ENCODE results near the gene PDCD2L. TPM values are rescaled to one million over a fixed set of nuclear protein-coding genes. Genes with fewer than 3 reads are reported as not detected.

The PDCD2L gene
- polyA plus RNA-seq, 1 of the 3 experiments (the other 2 are of a cell fraction) = 20.8 TPM

GRCh38 chr19:34436716-34437115 lies 32.5 kb downstream of the PDCD2L start (continued):
- TF ChIP-seq RFX5 (IDR thresholded peaks at IDR 0.05; ENCODE audit: low read length) (no peak), NRF1 (IDR thresholded peaks at IDR 0.05; ENCODE audit: low read depth, low read length) (no peak)

- Histone ChIP-seq H2AFZ (ENCODE audit: low read depth) (no peak overlapping the region), H3K4me1 (ENCODE audit: control insufficient read depth in 1 of 2, insufficient read depth in 2 of 2, low read depth in 1 of 2, low read length in 1 of 2) (no peaks in the 10 kb centered on the region; a peak in 1 of 4 replicates), H3K4me2 (no peak overlapping the region), H3K9ac (no peak overlapping the region), H3K9me3 (no peaks in the 10 kb centered on the region), H3K27ac (ENCODE audit: low read depth in 2 of 2, low read length in 1 of 2) (no peak overlapping the region), H3F3A (replicated peaks; ENCODE audit: insufficient read depth) (peaks cover 3% of the 10 kb centered on the region), H3K36me3 (replicated peaks in 1 of 2; ENCODE audit: control insufficient read depth in 1 of 2, insufficient read depth in 2 of 2, low read length in 1 of 2) (peaks cover 67 to 89% of the 10 kb centered on the region in 2 experiments), H4K20me1 (ENCODE audit: insufficient read depth) (peaks cover 10% of the 10 kb centered on the region; the same call in 1 of the 2 replicates), H3K79me2 (ENCODE audit: insufficient read depth) (peaks cover 59% of the 10 kb centered on the region), H3K9me2 (no peaks in the 10 kb centered on the region), H3K27me3 (ENCODE audit: insufficient read depth) (no peaks in the 10 kb centered on the region), H3K4me3 (ENCODE audit: low read depth in 2 of 2, low read length in 1 of 2) (no peak overlapping the region)
- ChIA-PET CTCF (interaction anchor here (1.1 kb wide), 2 partner anchors 16 to 18 kb away, joined by 4 read pairs; no protein-coding TSS in a partner anchor), POLR2A (no interaction called here)
- WGBS (ENCODE audit: low lambda C conversion rate) = 100% methylated on average over 3 of the region's 3 CpGs
- DNase-seq = no peak
- no peak for TF ChIP-seq TEAD4 (IDR thresholded peaks at IDR 0.05; ENCODE audit: borderline replicate concordance, insufficient read depth)
- no peak for TF ChIP-seq CTCF (IDR thresholded peaks at IDR 0.05)
- no peak for TF ChIP-seq RXRA (IDR thresholded peaks at IDR 0.05; ENCODE audit: borderline replicate concordance, low read depth)
- no peak for TF ChIP-seq NFIC (IDR thresholded peaks at IDR 0.05; ENCODE audit: borderline replicate concordance)
- no peak for TF ChIP-seq EZH2phosphoT487 (IDR thresholded peaks at IDR 0.05; ENCODE audit: borderline replicate concordance, low read depth)
- TF ChIP-seq POLR2AphosphoS5 (IDR thresholded peaks at IDR 0.05; ENCODE audit: low read depth, low read length) = no peak
- TF ChIP-seq TAF1 (IDR thresholded peaks at IDR 0.05; ENCODE audit: borderline replicate concordance, low read depth, low read length) = no peak
- no peak for TF ChIP-seq JUND (IDR thresholded peaks at IDR 0.05)
- no peak for TF ChIP-seq GATA2 (CRISPR knock-in tag; IDR thresholded peaks at IDR 0.05)
- TF ChIP-seq RAD21 (IDR thresholded peaks at IDR 0.05; ENCODE audit: low read length) = no peak
- no peak for TF ChIP-seq EP300 (IDR thresholded peaks at IDR 0.05; ENCODE audit: borderline replicate concordance in 1 of 2, low read depth in 1 of 2, low read length in 1 of 2)
These were observed 44.0 kb downstream of the PDCD2L start for GRCh38 chr19:34448191-34448590.

GRCh38 chr19:34452723-34453122 lies 48.5 kb downstream of the PDCD2L start:
- no peak overlapping the region for H3K4me2 ChIP-seq
- H3K9ac ChIP-seq = no peak overlapping the region
- H3K4me1 ChIP-seq (ENCODE audit: control insufficient read depth in 1 of 2, insufficient read depth in 2 of 2, low read depth in 1 of 2, low read length in 1 of 2) = peaks cover 2 to 6% of the 10 kb centered on the region in 2 experiments; a peak in 1 of 4 replicates
- H3K9me2 ChIP-seq = no peaks in the 10 kb centered on the region
- no peaks in the 10 kb centered on the region for H3K9me3 ChIP-seq
- no peaks in the 10 kb centered on the region for H3K27me3 ChIP-seq (ENCODE audit: insufficient read depth)
- no peak overlapping the region for H2AFZ ChIP-seq (ENCODE audit: low read depth)
- peaks cover 11% of the 10 kb centered on the region for H3F3A ChIP-seq (replicated peaks; ENCODE audit: insufficient read depth)
- ChIA-PET CTCF (no interaction called here), POLR2A (no interaction called here)
- H3K4me3 ChIP-seq (ENCODE audit: low read depth in 2 of 2, low read length in 1 of 2) = no peak overlapping the region
- 0 out of 4 replicates have a peak overlapping the region, but pooled peaks of 1 of the 2 experiments have one; percentile 11 for H3K27ac ChIP-seq (ENCODE audit: low read depth in 2 of 2, low read length in 1 of 2)
- peaks cover 60% of the 10 kb centered on the region for H3K79me2 ChIP-seq (ENCODE audit: insufficient read depth)
- DNase-seq = no peak
- peaks cover 64 to 80% of the 10 kb centered on the region in 2 experiments for H3K36me3 ChIP-seq (replicated peaks in 1 of 2; ENCODE audit: control insufficient read depth in 1 of 2, insufficient read depth in 2 of 2, low read length in 1 of 2)
- peaks cover 9% of the 10 kb centered on the region; the same call in 1 of the 2 replicates for H4K20me1 ChIP-seq (ENCODE audit: insufficient read depth)
- no peak for TF ChIP-seq TEAD4 (IDR thresholded peaks at IDR 0.05; ENCODE audit: borderline replicate concordance, insufficient read depth)
- TF ChIP-seq PBX3 (IDR thresholded peaks at IDR 0.05) = no peak
- no peak for TF ChIP-seq EZH2phosphoT487 (IDR thresholded peaks at IDR 0.05; ENCODE audit: borderline replicate concordance, low read depth)
- TF ChIP-seq FOSL2 (IDR thresholded peaks at IDR 0.05; ENCODE audit: borderline replicate concordance, low read depth) = no peak
- no peak for TF ChIP-seq YY1 (IDR thresholded peaks at IDR 0.05; ENCODE audit: low read depth)
- TF ChIP-seq TCF12 (IDR thresholded peaks at IDR 0.05) = no peak
- no peak for TF ChIP-seq NRF1 (IDR thresholded peaks at IDR 0.05; ENCODE audit: low read depth, low read length)
- no peak for TF ChIP-seq GABPA (IDR thresholded peaks at IDR 0.05; ENCODE audit: low read depth)
- no peak for TF ChIP-seq MEF2A (IDR thresholded peaks at IDR 0.05; ENCODE audit: borderline replicate concordance, low read depth)
- no peak for TF ChIP-seq REST (IDR thresholded peaks at IDR 0.05; ENCODE audit: low read depth, low read length)
- no peak for TF ChIP-seq FOXM1 (IDR thresholded peaks at IDR 0.05; ENCODE audit: low read depth)
- TF ChIP-seq TAF1 (IDR thresholded peaks at IDR 0.05; ENCODE audit: borderline replicate concordance, low read depth, low read length) = no peak
- TF ChIP-seq NFIC (IDR thresholded peaks at IDR 0.05; ENCODE audit: borderline replicate concordance) = no peak

Data from SK-N-SH (cell line).